ENCODE data around the gene BST1.

- TF ChIP-seq POLR2A (IDR thresholded peaks at IDR 0.05; ENCODE audit: low read length) (no peak), GATA1 (IDR thresholded peaks at IDR 0.05; ENCODE audit: low read depth, low read length) (no peak)
These were observed 41.2 kb downstream of the BST1 start for GRCh38 chr4:15744016-15744545.

Data from erythroblast (primary cell).